Activated CD4-positive, alpha-beta memory T cell treated with anti-CD3 and anti-CD28 coated beads for 36 hours (primary cell): Measurements from ENCODE around the gene TRAPPC2L. TPM values are rescaled to one million over a fixed set of nuclear protein-coding genes. Genes with fewer than 3 reads are reported as not detected.
"Not testable (repeated sequence)": the region's sequence is repeated elsewhere in the genome, so short reads cannot be mapped to it uniquely, and the experiment has no call there.

ENCODE experiments used
- CTCF ChIA-PET: fragments of 350-600 bp; sonication (Branson Sonifier 250); formaldehyde crosslinking; loops from one replicate; lab custom pipeline; 2021; ENCODE audit warnings: antibody characterized with exemption, inconsistent platforms; lab: Charles Lee
- POLR2A ChIA-PET: fragments of 350-600 bp; sonication (Branson Sonifier 250); formaldehyde crosslinking; loops from one replicate; lab custom pipeline; 2021; ENCODE audit warnings: antibody characterized with exemption; lab: Charles Lee
- DNase-seq: peaks from one replicate; pipeline ENCODE4 v3.0.0-alpha.2; 2020
- H3K27ac Mint-ChIP-seq: one replicate; pipeline ENCODE4 v1.8.0; 2021; ENCODE audit warnings: mixed read lengths
- H3K27me3 Mint-ChIP-seq: one replicate; pipeline ENCODE4 v1.8.0; 2021; ENCODE audit warnings: mixed read lengths
- H3K36me3 Mint-ChIP-seq: one replicate; pipeline ENCODE4 v1.8.0; 2021; ENCODE audit warnings: mixed read lengths
- H3K4me1 Mint-ChIP-seq: one replicate; pipeline ENCODE4 v1.8.0; 2021; ENCODE audit warnings: low read depth, mixed read lengths
- H3K4me3 Mint-ChIP-seq: one replicate; pipeline ENCODE4 v1.8.0; 2021; ENCODE audit warnings: mild to moderate bottlenecking, mixed read lengths
- H3K9me3 Mint-ChIP-seq: one replicate; pipeline ENCODE4 v1.8.0; 2021; ENCODE audit warnings: mixed read lengths
- intact Hi-C: fragments of 100-400 bp; cut with micrococcal nuclease; formaldehyde crosslinking; loops from one replicate; pipeline ENCODE4 v1.15.1; 2023
- total RNA-seq, 2 experiments: library from RNA; stranded (reverse); gene quantifications; one replicate each; pipeline ENCODE4 v1.2.3, GENCODE V29; 2021

The TRAPPC2L gene
- total RNA-seq, 2 experiments from 2014 or later: 63.6 to 71.5 TPM

- Mint-ChIP-seq H3K4me3 (no peak overlapping the region), H3K4me1 (no peaks in the 10 kb centered on the region), H3K27me3 (no peaks in the 10 kb centered on the region), H3K9me3 (no peaks in the 10 kb centered on the region), H3K36me3 (no peaks in the 10 kb centered on the region), H3K27ac (no peak overlapping the region)
- intact Hi-C loops: no loop called here
- CTCF ChIA-PET: no interaction called here
- DNase-seq: no peak
- POLR2A ChIA-PET: no interaction called here
Measured at GRCh38 chr16:88893127-88893968, 36.4 kb downstream of the TRAPPC2L start.

GRCh38 chr16:88894266-88894665 lies 37.3 kb downstream of the TRAPPC2L start:
- DNase-seq, H3K9me3 Mint-ChIP-seq, H3K4me1 Mint-ChIP-seq, H3K27me3 Mint-ChIP-seq, H3K36me3 Mint-ChIP-seq, H3K27ac Mint-ChIP-seq, CTCF ChIA-PET, H3K4me3 Mint-ChIP-seq, intact Hi-C loops, POLR2A ChIA-PET: not testable (repeated sequence)

GRCh38 chr16:88894681-88895300 lies 37.9 kb downstream of the TRAPPC2L start:
- ChIA-PET POLR2A (no interaction called here), CTCF (no interaction called here)
- Mint-ChIP-seq H3K27me3 (no peaks in the 10 kb centered on the region), H3K36me3 (no peaks in the 10 kb centered on the region), H3K27ac (no peak overlapping the region), H3K4me3 (no peak overlapping the region), H3K9me3 (no peaks in the 10 kb centered on the region), H3K4me1 (no peaks in the 10 kb centered on the region)
- intact Hi-C loops: no loop called here
- no peak for DNase-seq

- no peaks in the 10 kb centered on the region for H3K36me3 Mint-ChIP-seq
Measured at GRCh38 chr16:88895335-88895734, 38.4 kb downstream of the TRAPPC2L start.

GRCh38 chr16:88896238-88897070 lies 39.5 kb downstream of the TRAPPC2L start:
- no peaks in the 10 kb centered on the region for H3K27me3 Mint-ChIP-seq
- no peak overlapping the region for H3K4me3 Mint-ChIP-seq
- DNase-seq: no peak
- intact Hi-C loops: no loop called here
- no peaks in the 10 kb centered on the region for H3K36me3 Mint-ChIP-seq
- ChIA-PET POLR2A (no interaction called here), CTCF (no interaction called here)
- H3K4me1 Mint-ChIP-seq: no peaks in the 10 kb centered on the region
- no peaks in the 10 kb centered on the region for H3K9me3 Mint-ChIP-seq
- no peak overlapping the region for H3K27ac Mint-ChIP-seq

More at GRCh38 chr16:88895335-88895734, 38.4 kb downstream of the TRAPPC2L start:
- CTCF ChIA-PET: no interaction called here
- Mint-ChIP-seq H3K4me3 (no peak overlapping the region), H3K27me3 (no peaks in the 10 kb centered on the region), H3K9me3 (no peaks in the 10 kb centered on the region), H3K4me1 (no peaks in the 10 kb centered on the region), H3K27ac (no peak overlapping the region)
- intact Hi-C loops: no loop called here
- no peak for DNase-seq
- POLR2A ChIA-PET: no interaction called here

GRCh38 chr16:88897696-88898425 lies 40.9 kb downstream of the TRAPPC2L start:
- no peak for DNase-seq
- no peak overlapping the region for H3K4me3 Mint-ChIP-seq
- POLR2A ChIA-PET: no interaction called here
- intact Hi-C loops: no loop called here
- no peaks in the 10 kb centered on the region for H3K4me1 Mint-ChIP-seq
- no peaks in the 10 kb centered on the region for H3K36me3 Mint-ChIP-seq
- CTCF ChIA-PET: no interaction called here
- H3K9me3 Mint-ChIP-seq: no peaks in the 10 kb centered on the region
- no peak overlapping the region for H3K27ac Mint-ChIP-seq
- no peaks in the 10 kb centered on the region for H3K27me3 Mint-ChIP-seq

- POLR2A ChIA-PET: no interaction called here
- no peaks in the 10 kb centered on the region for H3K4me1 Mint-ChIP-seq
- H3K27me3 Mint-ChIP-seq: no peaks in the 10 kb centered on the region
- CTCF ChIA-PET: no interaction called here
- no peak for DNase-seq
- H3K9me3 Mint-ChIP-seq: no peaks in the 10 kb centered on the region
- H3K36me3 Mint-ChIP-seq: no peaks in the 10 kb centered on the region
- intact Hi-C loops: no loop called here
- no peak overlapping the region for H3K4me3 Mint-ChIP-seq
- H3K27ac Mint-ChIP-seq: no peak overlapping the region
Measured at GRCh38 chr16:88899901-88900661, 43.2 kb downstream of the TRAPPC2L start.

GRCh38 chr16:88900662-88901052 lies 43.7 kb downstream of the TRAPPC2L start:
- no peaks in the 10 kb centered on the region for H3K4me1 Mint-ChIP-seq
- no peak for DNase-seq
- ChIA-PET POLR2A (no interaction called here), CTCF (no interaction called here)
- intact Hi-C loops: no loop called here
- no peaks in the 10 kb centered on the region for H3K27me3 Mint-ChIP-seq
- no peak overlapping the region for H3K27ac Mint-ChIP-seq
- no peaks in the 10 kb centered on the region for H3K9me3 Mint-ChIP-seq
- H3K4me3 Mint-ChIP-seq: no peak overlapping the region
- H3K36me3 Mint-ChIP-seq: no peaks in the 10 kb centered on the region

GRCh38 chr16:88901718-88902337 lies 44.9 kb downstream of the TRAPPC2L start:
- no peak overlapping the region for H3K4me3 Mint-ChIP-seq
- ChIA-PET CTCF (no interaction called here), POLR2A (no interaction called here)
- H3K27me3 Mint-ChIP-seq: no peaks in the 10 kb centered on the region
- H3K4me1 Mint-ChIP-seq: no peaks in the 10 kb centered on the region
- no peak for DNase-seq
- H3K9me3 Mint-ChIP-seq: no peaks in the 10 kb centered on the region
- intact Hi-C loops: no loop called here
- no peak overlapping the region for H3K27ac Mint-ChIP-seq
- no peaks in the 10 kb centered on the region for H3K36me3 Mint-ChIP-seq

GRCh38 chr16:88902744-88903143 lies 45.8 kb downstream of the TRAPPC2L start:
- H3K36me3 Mint-ChIP-seq: no peaks in the 10 kb centered on the region
- intact Hi-C loops: no loop called here
- no peak for DNase-seq
- H3K9me3 Mint-ChIP-seq: no peaks in the 10 kb centered on the region
- ChIA-PET CTCF (no interaction called here), POLR2A (no interaction called here)
- no peaks in the 10 kb centered on the region for H3K27me3 Mint-ChIP-seq
- H3K4me1 Mint-ChIP-seq: no peaks in the 10 kb centered on the region
- no peak overlapping the region for H3K27ac Mint-ChIP-seq
- H3K4me3 Mint-ChIP-seq: no peak overlapping the region

GRCh38 chr16:88903267-88903666 lies 46.3 kb downstream of the TRAPPC2L start:
- ChIA-PET POLR2A (no interaction called here), CTCF (no interaction called here)
- Mint-ChIP-seq H3K4me3 (no peak overlapping the region), H3K4me1 (no peaks in the 10 kb centered on the region), H3K9me3 (no peaks in the 10 kb centered on the region), H3K36me3 (no peaks in the 10 kb centered on the region), H3K27me3 (no peaks in the 10 kb centered on the region), H3K27ac (no peak overlapping the region)
- intact Hi-C loops: no loop called here
- DNase-seq: no peak
